GM10266 (cell line): ENCODE data around the gene CCT8L2.
"Not testable (repeated sequence)": the region's sequence is repeated elsewhere in the genome, so short reads cannot be mapped to it uniquely, and the experiment has no call there.

Experiments
- DNase-seq: peaks from one replicate; pipeline ENCODE4 v3.0.0; 2012; ENCODE audit errors: extremely low spot score
- CTCF ChIP-seq: IDR thresholded peaks from 2 replicates; pipeline ENCODE4 v1.5.1; 2012; ENCODE audit warnings: mild to moderate bottlenecking, low read depth; ENCODE audit not compliant: control insufficient read depth, insufficient read depth; ENCODE audit errors: missing control alignments

Gene CCT8L2

GRCh38 chr22:16586170-16586569 lies 6.4 kb downstream of the CCT8L2 start:
- no peak for DNase-seq
- TF ChIP-seq CTCF, result no peak

GRCh38 chr22:16580872-16581271 lies 11.7 kb downstream of the CCT8L2 start:
- DNase-seq, result not testable (repeated sequence)

- not testable (repeated sequence) for DNase-seq
These were observed 23.3 kb downstream of the CCT8L2 start for GRCh38 chr22:16569240-16569834.

- DNase-seq, result no peak
- no peak for TF ChIP-seq CTCF
These were observed 24.2 kb downstream of the CCT8L2 start for GRCh38 chr22:16568425-16568758.

GRCh38 chr22:16567617-16568424 lies 24.8 kb downstream of the CCT8L2 start:
- DNase-seq, result not testable (repeated sequence)

GRCh38 chr22:16566421-16567151 lies 26.0 kb downstream of the CCT8L2 start:
- not testable (repeated sequence) for DNase-seq

- not testable (repeated sequence) for DNase-seq
These were observed 26.8 kb downstream of the CCT8L2 start for GRCh38 chr22:16565585-16566420.

- not testable (repeated sequence) for DNase-seq
These were observed 27.6 kb downstream of the CCT8L2 start for GRCh38 chr22:16564837-16565584.

- TF ChIP-seq CTCF, result no peak
These were observed 28.8 kb downstream of the CCT8L2 start for GRCh38 chr22:16563555-16564520.

More at GRCh38 chr22:16563555-16564520, 28.8 kb downstream of the CCT8L2 start:
- DNase-seq, result no peak
